HepG2 (cell line): Measurements from ENCODE around the gene UROS. TPM values are rescaled to one million over a fixed set of nuclear protein-coding genes. Genes with fewer than 3 reads are reported as not detected.

ENCODE experiments used
- ATAC-seq: fragments of 200-7000 bp; cut with Tn5 transposase; 3 replicates; pipeline ENCODE4 v1.9.1; 2020; ENCODE audit warnings: mild to moderate bottlenecking, moderate library complexity
- BruUV-seq: library from RNA; stranded (reverse); fragments of 400-500 nt; replicated peaks from 2 replicates; lab custom pipeline; 2021; lab: Mats Ljungman, UMichigan
- CTCF ChIA-PET: fragments of 300-600 bp; formaldehyde crosslinking; extraction: SDS; loops from one replicate; lab custom pipeline; 2021; ENCODE audit warnings: low total read pairs, inconsistent platforms, low intra/inter-chr PET ratio; lab: Yijun Ruan, JAX
- POLR2A ChIA-PET: fragments of 350-600 bp; sonication (Branson Sonifier 250); formaldehyde crosslinking; loops from one replicate; lab custom pipeline; 2020; ENCODE audit warnings: antibody characterized with exemption, inconsistent platforms; lab: Yijun Ruan, JAX
- DNase-seq: peaks from one replicate; pipeline ENCODE4 v3.0.0-alpha.2; 2015; ENCODE audit warnings: low spot score
- FAIRE-seq: peaks from 3 replicates; lab custom pipeline; 2011; peaks lifted over from hg19 to GRCh38; lab: Jason Lieb, UNC
- H2AFZ ChIP-seq: one replicate; pipeline ENCODE4 v1.6.1; 2011; ENCODE audit warnings: low read length, inconsistent platforms
- H3K27ac ChIP-seq: fragments of 300-600 bp; 3 replicates; pipeline ENCODE4 v1.8.0; 2011; ENCODE audit warnings: mixed run types, mild to moderate bottlenecking, mixed read lengths, low read length, inconsistent platforms; ENCODE audit not compliant: insufficient read depth; ENCODE audit errors: extremely low read length
- H3K27me3 ChIP-seq, 2 experiments: fragments of 200-600 bp in 1 of 2; 2 replicates in 1 of 2; 3 replicates in 1 of 2; pipeline versions ENCODE4 v1.6.0 to v1.8.0; 2011; ENCODE audit warnings: low read length in 2 of 2, mild to moderate bottlenecking in 2 of 2, moderate library complexity in 2 of 2, inconsistent platforms in 1 of 2; ENCODE audit not compliant: insufficient read depth in 2 of 2, control insufficient read depth in 1 of 2
- H3K36me3 ChIP-seq, 2 experiments: fragments of 200-600 bp in 1 of 2; replicated peaks in 1 of 2; 2 replicates in 1 of 2; 3 replicates in 1 of 2; pipeline versions ENCODE4 v1.5.1 to v1.8.0; 2011; ENCODE audit warnings: low read length in 2 of 2, inconsistent platforms in 1 of 2; ENCODE audit not compliant: insufficient read depth in 2 of 2, control insufficient read depth in 1 of 2
- H3K4me1 ChIP-seq: 2 replicates; pipeline ENCODE4 v1.5.1; 2012; ENCODE audit warnings: low read length, inconsistent platforms; ENCODE audit not compliant: insufficient read depth
- H3K4me2 ChIP-seq: 2 replicates; pipeline ENCODE4 v1.6.0; 2011; ENCODE audit warnings: low read depth, low read length, inconsistent platforms
- H3K4me3 ChIP-seq, 3 experiments: fragments of 200-600 bp in 1 of 3; sonication (generic), shearing (Covaris generic) in 1 of 3; replicated peaks in 1 of 3; 2 replicates each; pipeline ENCODE4 v1.5.1; 2011 to 2016; ENCODE audit warnings: low read length in 3 of 3, inconsistent platforms in 2 of 3, low read depth in 2 of 3, mild to moderate bottlenecking in 2 of 3, control low read depth in 1 of 3, mixed read lengths in 1 of 3; ENCODE audit not compliant: insufficient read depth in 1 of 3
- H3K79me2 ChIP-seq: one replicate; pipeline ENCODE4 v1.6.1; 2011; ENCODE audit warnings: low read length, inconsistent platforms; ENCODE audit not compliant: insufficient read depth
- H3K9ac ChIP-seq: 2 replicates; pipeline ENCODE4 v1.6.0; 2011; ENCODE audit warnings: mild to moderate bottlenecking, low read depth, low read length, inconsistent platforms; ENCODE audit not compliant: insufficient read depth
- H3K9me3 ChIP-seq: 2 replicates; pipeline ENCODE4 v1.5.1; 2012; ENCODE audit warnings: mild to moderate bottlenecking, low read length
- H4K20me1 ChIP-seq: 2 replicates; pipeline ENCODE4 v1.6.0; 2011; ENCODE audit warnings: inconsistent platforms, mild to moderate bottlenecking, low read length, moderate library complexity; ENCODE audit not compliant: insufficient read depth
- ASH2L ChIP-seq: fragments of 300-600, 200-600 bp; sonication (generic); IDR thresholded peaks from 2 replicates; pipeline ENCODE4 v1.7.0; 2017; ENCODE audit warnings: low read depth, mild to moderate bottlenecking, moderate library complexity, mixed read lengths, low read length; ENCODE audit not compliant: insufficient read length
- DBP ChIP-seq: sonication (generic); formaldehyde crosslinking; IDR thresholded peaks from 2 replicates; pipeline ENCODE4 v1.4.0; 2020; ENCODE audit warnings: missing genetic modification reagents; ENCODE audit errors: not compliant biosample characterization
- DNMT3B ChIP-seq: conservative IDR thresholded peaks from 2 replicates; pipeline ENCODE4 v1.6.1; 2016; ENCODE audit warnings: missing biosample characterization, control low read depth
- EED ChIP-seq: sonication (generic); formaldehyde crosslinking; IDR thresholded peaks from 2 replicates; pipeline ENCODE4 v1.5.0; 2020; ENCODE audit warnings: mild to moderate bottlenecking, missing genetic modification reagents
- KDM5B ChIP-seq: sonication (generic); formaldehyde crosslinking; IDR thresholded peaks from 2 replicates; pipeline ENCODE4 v1.4.0; 2020; ENCODE audit warnings: missing genetic modification reagents, mild to moderate bottlenecking, borderline replicate concordance
- MIXL1 ChIP-seq: IDR thresholded peaks from 2 replicates; pipeline ENCODE4 v1.6.1; 2016
- PTBP1 ChIP-seq: fragments of 200-400 bp; formaldehyde crosslinking; IDR thresholded peaks from 2 replicates; pipeline ENCODE4 v1.6.1; 2018; ENCODE audit warnings: low read length, low read depth; ENCODE audit not compliant: poor library complexity, severe bottlenecking
- SMARCC2 ChIP-seq: fragments of 450-650 bp; IDR thresholded peaks from 2 replicates; pipeline ENCODE4 v1.6.1; 2017; ENCODE audit warnings: antibody characterized with exemption, mild to moderate bottlenecking
- SOX13 ChIP-seq, 3 experiments: fragments of 450-650 bp in 1 of 3; sonication (generic) in 1 of 3; formaldehyde crosslinking in 1 of 3; IDR thresholded peaks in 2 of 3; conservative IDR thresholded peaks in 1 of 3; 2 replicates each; pipeline versions ENCODE4 v1.5.0 to v1.6.1; 2016 to 2020; ENCODE audit warnings: antibody characterized with exemption in 1 of 3, mild to moderate bottlenecking in 1 of 3, missing compliant biosample characterization in 1 of 3, missing genetic modification reagents in 1 of 3, moderate library complexity in 1 of 3
- ZBTB25 ChIP-seq: IDR thresholded peaks from 2 replicates; pipeline ENCODE4 v1.6.1; 2018; ENCODE audit warnings: missing genetic modification reagents
- ZFP36L2 ChIP-seq: sonication (generic); formaldehyde crosslinking; IDR thresholded peaks from 2 replicates; pipeline ENCODE4 v1.4.0; 2020; ENCODE audit warnings: missing genetic modification reagents
- ZFYVE20 ChIP-seq: sonication (generic); formaldehyde crosslinking; IDR thresholded peaks from 2 replicates; pipeline ENCODE4 v1.8.0; 2023; ENCODE audit warnings: low read depth, mild to moderate bottlenecking, moderate library complexity, missing genetic modification reagents, borderline replicate concordance
- ZNF354B ChIP-seq: sonication (generic); formaldehyde crosslinking; IDR thresholded peaks from 2 replicates; pipeline ENCODE4 v1.8.0; 2022; ENCODE audit warnings: mild to moderate bottlenecking, missing genetic modification reagents
- ZSCAN30 ChIP-seq: sonication (generic); formaldehyde crosslinking; IDR thresholded peaks from 2 replicates; pipeline ENCODE4 v1.5.0; 2020; ENCODE audit warnings: mild to moderate bottlenecking, missing genetic modification reagents
- WGBS: methylation state at CpG from one replicate; pipeline ENCODE4 v1.1.6; 2017; ENCODE audit warnings: low lambda C conversion rate; 5-methylcytosine and 5-hydroxymethylcytosine counted together
- in situ Hi-C: cut with HindIII; loops from 2 replicates; pipeline ENCODE4 v1.10.0; 2017; ENCODE audit warnings: low pct_unique_long_range_greater_than_20kb; ENCODE audit not compliant: extremely low pct_ligation_motif_present
- intact Hi-C: fragments of 100-400 bp; cut with micrococcal nuclease; formaldehyde crosslinking; loops from one replicate; pipeline ENCODE4 v1.10.0; 2022; ENCODE audit not compliant: unreplicated experiment
- polyA plus RNA-seq, 8 experiments: library from polyadenylated mRNA; depleted of rRNA in 3 of 8; stranded (reverse) in 7 of 8; unstranded in 1 of 8; fragments of >200 nt; fragmentation: Illumina TruSeq in 4 of 8; extraction: Trizol in 4 of 8; gene quantifications; 2 replicates each; pipeline versions ENCODE4 v1.2.1 to v1.2.3, GENCODE V29; 2011 to 2016; ENCODE audit warnings: low read depth in 4 of 8, missing spikeins in 1 of 8, mixed read lengths in 1 of 8; ENCODE audit not compliant: insufficient read depth in 1 of 8
- total RNA-seq, 5 experiments: library from RNA; depleted of rRNA; stranded (reverse); fragments of >200 nt; fragmentation: Illumina TruSeq; extraction: Trizol; gene quantifications; 2 replicates each; pipeline ENCODE4 v1.2.3, GENCODE V29; 2016; ENCODE audit warnings: low read depth in 1 of 5

UROS gene
- total and polyA plus RNA-seq, 2 of the 13 experiments (the other 11 are each of a cell fraction or from before 2014, with no cell fraction given), result 14.8 to 49.9 TPM

GRCh38 chr10:125817337-125817946 lies 5.6 kb downstream of the UROS start:
- H3K4me1 ChIP-seq, result peaks cover 25% of the 10 kb centered on the region
- H3K9me3 ChIP-seq, result no peaks in the 10 kb centered on the region
- no peaks in the 10 kb centered on the region for H4K20me1 ChIP-seq
- FAIRE-seq, result no peak
- DNase-seq, result no peak
- no peak overlapping the region for H3K9ac ChIP-seq
- no TSS peak for BruUV-seq
- no peaks in the 10 kb centered on the region for H3K27me3 ChIP-seq
- in situ Hi-C loops (no loop called here), intact Hi-C loops (no loop called here)
- ChIA-PET POLR2A (interaction anchor here (0.7 kb wide), 1 partner anchor 27 kb away, joined by 3 read pairs; no protein-coding TSS in a partner anchor), CTCF (no interaction called here)
- no peak overlapping the region for H3K4me3 ChIP-seq
- H3K79me2 ChIP-seq, result peaks cover 3% of the 10 kb centered on the region
- ATAC-seq, result no peak
- peaks cover 2 to 4% of the 10 kb centered on the region in 2 experiments; a peak in 2 of 5 replicates for H3K36me3 ChIP-seq
- H3K27ac ChIP-seq, result no peak overlapping the region
- TF ChIP-seq ZFP36L2 (no peak), DBP (CRISPR knock-in tag) (no peak), SOX13 (IDR thresholded peaks at IDR 0.05) (no peak), SOX13 (CRISPR knock-in tag; conservative IDR thresholded peaks at IDR 0.05 in 1 of 2, IDR thresholded peaks at IDR 0.05 in 1 of 2) (no peak)
- H2AFZ ChIP-seq, result no peak overlapping the region
- WGBS, result 94% methylated on average over 6 of the region's 6 CpGs
- no peak overlapping the region for H3K4me2 ChIP-seq

- FAIRE-seq (no peak), ATAC-seq (no peak), DNase-seq (no peak)
- ChIA-PET POLR2A (no interaction called here), CTCF (no interaction called here)
- intact Hi-C loops (no loop called here), in situ Hi-C loops (no loop called here)
- Histone ChIP-seq H3K9me3 (no peaks in the 10 kb centered on the region), H3K79me2 (peaks cover 3% of the 10 kb centered on the region), H3K27ac (no peak overlapping the region), H3K9ac (no peak overlapping the region), H3K4me3 (no peak overlapping the region), H4K20me1 (no peaks in the 10 kb centered on the region), H2AFZ (no peak overlapping the region), H3K4me2 (no peak overlapping the region), H3K36me3 (peaks cover 2 to 4% of the 10 kb centered on the region in 2 experiments; a peak in 2 of 5 replicates), H3K27me3 (no peaks in the 10 kb centered on the region), H3K4me1 (peaks cover 16% of the 10 kb centered on the region)
- TF ChIP-seq ZNF354B (CRISPR knock-in tag) (no peak), PTBP1 (no peak), ZBTB25 (no peak), KDM5B (CRISPR knock-in tag) (no peak), ZFYVE20 (CRISPR knock-in tag) (no peak), DNMT3B (CRISPR knock-in tag) (no peak), EED (CRISPR knock-in tag) (no peak), ZSCAN30 (CRISPR knock-in tag) (no peak), MIXL1 (CRISPR knock-in tag) (no peak), ASH2L (no peak), SMARCC2 (no peak)
- 85% methylated on average over 4 of the region's 4 CpGs for WGBS
- BruUV-seq, result no TSS peak
Measured at GRCh38 chr10:125816548-125816947, 6.5 kb downstream of the UROS start.
